Measurements from ENCODE around the gene CLEC18A.
"Not testable (repeated sequence)": the region's sequence is repeated elsewhere in the genome, so short reads cannot be mapped to it uniquely, and the experiment has no call there.

CLEC18A gene

DNA sequence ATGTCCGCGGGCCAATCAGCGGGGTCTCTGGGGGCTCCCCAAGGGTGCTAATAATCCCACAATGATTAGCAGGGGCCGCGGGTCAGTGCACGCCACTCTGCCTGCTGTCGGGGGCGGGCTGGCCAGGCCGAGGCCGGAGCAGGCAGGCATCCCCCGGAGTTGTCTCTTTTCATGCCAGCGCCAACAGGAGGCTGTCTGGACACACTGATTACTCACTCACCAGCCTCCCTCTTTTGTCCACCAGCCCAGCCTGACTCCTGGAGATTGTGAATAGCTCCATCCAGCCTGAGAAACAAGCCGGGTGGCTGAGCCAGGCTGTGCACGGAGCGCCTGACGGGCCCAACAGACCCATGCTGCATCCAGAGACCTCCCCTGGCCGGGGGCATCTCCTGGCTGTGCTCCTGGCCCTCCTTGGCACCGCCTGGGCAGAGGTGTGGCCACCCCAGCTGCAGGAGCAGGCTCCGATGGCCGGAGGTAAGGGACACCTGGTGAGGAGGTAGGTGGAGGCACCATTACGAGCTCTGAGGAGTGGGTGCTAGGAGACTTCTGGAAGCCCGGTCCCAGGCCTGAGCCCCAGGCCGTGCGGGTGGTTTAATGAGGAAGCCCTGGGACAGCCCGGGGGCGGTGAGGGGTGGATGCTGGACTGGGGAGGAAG is at the start of gene CLEC18A:
Gene CLEC18A, plus strand, starts transcription at position 318 of the 655 bp plus-strand sequence. Its CDS starts 33 bp downstream, at position 351.
- not testable (repeated sequence) for DNase-seq (ENCODE audit: low read depth)

- DNase-seq (ENCODE audit: low read depth): no peak
Observed at GRCh38 chr16:69903865-69904415, 47.2 kb upstream of the CLEC18A start.

DNA sequence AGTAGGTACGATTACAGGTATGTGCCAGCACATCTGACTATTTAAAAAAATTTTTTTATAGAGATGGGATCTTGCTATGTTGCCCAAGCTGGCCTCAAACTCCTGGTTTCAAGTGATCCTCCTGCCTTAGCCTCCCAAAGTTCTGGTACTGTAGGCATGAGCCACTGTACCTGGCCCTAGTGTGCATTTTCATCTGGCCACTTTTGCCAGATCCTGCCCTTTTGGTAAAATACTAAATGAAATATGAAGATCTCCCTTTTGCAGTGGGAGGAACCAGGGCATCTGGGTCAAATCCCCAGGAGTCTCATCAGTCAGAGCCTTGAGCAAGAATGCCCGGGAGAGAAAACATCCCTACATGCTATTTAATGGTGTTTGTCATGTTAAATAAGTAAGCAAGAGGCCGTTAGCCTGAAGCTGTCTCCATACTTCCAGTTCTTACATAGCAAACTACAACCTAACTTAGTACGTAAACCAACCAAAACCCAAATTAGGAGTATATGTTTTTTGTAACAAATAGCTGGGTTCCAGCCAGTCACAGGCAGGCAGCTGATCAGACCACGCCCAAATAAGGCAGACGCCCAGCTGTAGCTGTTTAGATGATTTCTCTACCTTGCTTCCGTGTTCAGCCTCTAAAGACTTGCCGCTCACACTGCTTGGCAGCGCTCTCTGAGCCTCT is 46.5 kb upstream of the CLEC18A start:
- DNase-seq (ENCODE audit: low read depth): no peak

- no peak for DNase-seq (ENCODE audit: low read depth)
Observed at GRCh38 chr16:69905171-69905555, 46.0 kb upstream of the CLEC18A start.

- DNase-seq (ENCODE audit: low read depth): peak; percentile 72
Observed at GRCh38 chr16:69906838-69907401, 44.2 kb upstream of the CLEC18A start.

GRCh38 chr16:69909043-69909442 is 42.1 kb upstream of the CLEC18A start:
- no peak for DNase-seq (ENCODE audit: low read depth)

DNA sequence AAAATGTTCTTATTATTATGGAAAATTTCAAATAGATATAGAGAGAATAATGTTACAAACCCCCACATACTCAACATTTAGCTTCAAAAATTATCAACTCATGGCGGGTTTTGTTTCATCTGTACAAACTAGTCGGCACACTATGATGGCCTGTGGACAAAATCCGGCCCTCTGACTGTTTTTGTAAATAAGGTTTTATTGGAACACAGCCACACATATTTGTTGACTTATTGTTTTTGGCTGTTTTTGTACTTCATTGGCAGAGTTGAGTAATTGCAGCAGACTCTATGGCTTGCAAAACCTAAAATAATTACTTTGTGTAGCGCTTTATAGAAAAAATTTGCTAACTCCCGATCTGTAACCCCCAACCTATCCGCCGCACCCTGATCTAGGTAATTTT is 41.4 kb upstream of the CLEC18A start:
- no peak for DNase-seq (ENCODE audit: low read depth)

- no peak for DNase-seq (ENCODE audit: low read depth)
Observed at GRCh38 chr16:69910964-69911363, 40.2 kb upstream of the CLEC18A start.

DNA sequence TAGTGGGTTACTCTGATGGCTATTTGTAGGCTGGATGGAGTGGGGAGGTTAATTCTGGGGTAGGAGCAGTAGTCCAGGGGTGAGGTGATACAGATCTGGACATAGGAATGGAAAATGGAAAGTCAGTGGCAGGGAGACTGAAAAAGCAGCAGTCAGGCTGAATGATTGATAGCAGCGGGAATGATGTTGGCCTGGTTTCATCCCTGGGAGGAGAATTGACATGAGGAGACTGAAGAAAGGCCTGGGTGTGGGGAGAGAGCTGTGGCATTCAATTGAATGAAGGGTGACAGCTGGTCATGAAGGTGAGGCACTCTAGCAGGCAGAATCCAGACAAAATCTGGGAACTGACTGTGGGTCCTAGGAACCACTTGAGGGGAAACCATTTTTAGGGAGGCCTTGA is 34.7 kb upstream of the CLEC18A start:
- DNase-seq (ENCODE audit: low read depth): no peak

DNA sequence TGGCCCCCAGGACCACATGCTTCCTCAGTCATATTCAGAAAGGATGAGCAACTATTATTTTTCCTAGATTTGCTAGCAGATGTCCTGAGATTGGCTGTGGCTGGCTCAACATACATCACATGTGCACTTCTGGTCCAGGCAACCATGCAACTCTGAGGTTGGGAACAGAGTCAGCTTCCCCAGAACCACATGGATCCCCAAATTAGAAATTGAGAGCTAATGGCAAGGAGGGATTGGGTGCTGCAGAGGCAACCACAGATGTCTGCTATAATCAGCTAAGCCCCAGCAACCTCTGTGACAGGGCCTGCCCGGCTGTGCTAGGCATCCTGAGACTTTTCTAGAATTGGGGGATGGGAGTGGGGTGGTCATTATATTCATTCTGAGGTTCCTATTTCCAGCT is 33.8 kb upstream of the CLEC18A start:
- DNase-seq (ENCODE audit: low read depth): no peak

DNA sequence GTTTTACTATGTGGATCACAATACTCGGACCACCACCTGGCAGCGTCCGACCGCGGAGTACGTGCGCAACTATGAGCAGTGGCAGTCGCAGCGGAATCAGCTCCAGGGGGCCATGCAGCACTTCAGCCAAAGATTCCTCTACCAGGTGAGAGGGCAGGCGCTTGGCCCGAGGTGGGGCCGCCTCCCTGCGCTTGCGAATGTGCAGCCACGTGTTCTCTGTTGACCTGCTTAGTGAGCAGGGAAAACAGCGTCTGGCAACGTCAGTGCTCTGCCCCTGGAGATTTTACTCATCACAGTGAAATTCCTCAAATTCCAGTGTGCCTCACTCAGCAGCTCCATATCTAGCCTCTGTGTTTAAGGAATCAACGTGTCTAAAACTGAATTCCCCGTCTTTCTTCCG is 33.4 kb upstream of the CLEC18A start:
- peak; percentile 95 for DNase-seq (ENCODE audit: low read depth)

- no peak for DNase-seq (ENCODE audit: low read depth)
Observed at GRCh38 chr16:69918241-69918640, 32.9 kb upstream of the CLEC18A start.

DNA sequence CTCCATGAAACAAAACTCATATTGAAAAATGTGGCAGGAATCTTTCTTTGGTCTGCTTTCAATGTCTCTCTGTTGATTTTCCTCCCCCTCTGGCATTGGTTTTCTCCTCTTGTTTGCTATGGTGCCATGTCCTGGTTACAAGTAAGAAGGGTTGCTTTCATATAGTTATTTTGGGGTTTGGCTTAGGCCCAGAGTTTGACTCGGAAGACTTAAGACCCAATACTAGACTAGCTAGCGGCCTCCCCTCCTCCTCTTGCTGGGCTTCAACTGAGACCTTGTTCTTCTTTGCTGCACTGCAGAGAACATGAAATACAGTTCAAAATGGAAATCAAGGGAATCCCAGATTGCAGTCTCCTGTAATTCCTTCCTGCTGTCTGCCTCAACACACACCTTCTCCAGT is 30.0 kb upstream of the CLEC18A start:
- no peak for DNase-seq (ENCODE audit: low read depth)

- peak; percentile 52 for DNase-seq (ENCODE audit: low read depth)
Observed at GRCh38 chr16:69922200-69922599, 28.9 kb upstream of the CLEC18A start.

DNA sequence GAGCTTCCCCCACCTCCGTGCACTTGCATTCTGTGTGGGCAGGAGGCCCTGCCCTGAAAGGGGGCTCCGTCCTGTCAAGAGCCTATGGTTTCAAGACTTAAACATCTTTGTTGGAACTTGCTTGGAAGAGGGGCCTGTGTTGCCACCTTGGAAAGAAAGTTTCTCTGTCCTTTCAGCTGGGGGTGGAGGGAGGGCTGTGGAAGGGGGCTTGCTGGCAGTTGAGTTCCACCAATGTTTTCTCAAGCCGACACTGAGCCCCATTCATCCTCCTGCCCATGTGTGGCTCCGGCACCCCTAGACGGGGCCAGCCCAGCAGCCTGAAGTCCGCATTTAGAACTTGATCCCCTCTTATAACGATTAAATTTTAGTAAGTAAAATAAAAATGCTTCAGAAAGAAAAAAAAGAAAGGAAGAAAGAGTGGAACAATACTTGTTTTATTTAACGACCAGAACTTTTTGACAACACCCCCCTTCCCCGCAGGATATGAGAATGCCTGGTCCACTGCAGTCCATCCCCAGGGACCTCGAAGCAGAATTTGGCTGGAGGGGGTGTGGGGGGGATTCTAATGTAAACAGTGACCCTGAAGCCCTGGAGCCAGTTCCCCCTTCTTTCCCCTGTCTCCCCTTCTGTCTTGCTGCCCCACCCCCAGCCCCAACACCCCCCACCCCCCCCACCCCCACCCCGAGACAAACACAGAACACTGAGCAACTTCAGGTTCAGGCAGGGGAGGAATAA is 26.9 kb upstream of the CLEC18A start:
- DNase-seq (ENCODE audit: low read depth): no peak

DNA sequence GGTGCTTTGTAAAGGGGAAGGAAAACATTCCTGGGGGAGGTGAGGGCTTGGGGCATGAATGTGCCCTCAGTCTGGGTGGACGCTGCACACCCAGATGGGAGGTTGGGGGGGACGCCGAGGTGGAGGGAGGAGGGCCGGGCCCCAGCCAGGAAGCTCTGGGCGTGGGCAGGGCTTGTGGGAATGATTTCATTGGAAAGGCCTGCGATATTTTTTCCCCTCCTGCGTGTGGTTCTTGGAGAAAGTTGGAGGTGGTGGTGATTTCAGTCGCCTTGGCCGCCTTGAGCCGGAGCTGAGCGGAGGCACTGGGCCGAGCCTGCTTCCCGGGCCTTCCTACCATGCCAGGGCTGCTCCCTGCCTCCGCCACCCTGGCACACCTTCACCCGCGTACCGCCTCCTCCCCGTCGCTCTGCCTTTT is 26.4 kb upstream of the CLEC18A start:
- DNase-seq (ENCODE audit: low read depth): peak; percentile 57

DNA sequence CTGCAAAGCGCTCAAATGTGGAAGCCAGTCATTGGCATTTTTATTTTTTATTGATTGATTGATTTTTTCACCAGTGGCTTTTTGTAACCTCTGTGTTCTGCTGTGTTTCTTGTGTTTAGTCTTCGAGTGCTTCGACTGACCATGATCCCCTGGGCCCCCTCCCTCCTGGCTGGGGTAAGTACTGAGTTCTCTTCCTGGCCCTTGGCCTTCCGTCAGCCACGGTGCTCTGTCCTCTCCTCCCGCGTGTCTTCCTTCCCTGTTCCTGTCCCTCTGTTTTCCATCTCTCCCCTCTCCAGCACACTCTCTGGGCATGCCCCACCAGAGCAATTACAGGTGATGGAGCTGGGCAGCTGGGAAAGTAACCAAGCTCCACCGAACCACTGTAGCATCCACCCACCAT is 25.8 kb upstream of the CLEC18A start:
- DNase-seq (ENCODE audit: low read depth): no peak

DNA sequence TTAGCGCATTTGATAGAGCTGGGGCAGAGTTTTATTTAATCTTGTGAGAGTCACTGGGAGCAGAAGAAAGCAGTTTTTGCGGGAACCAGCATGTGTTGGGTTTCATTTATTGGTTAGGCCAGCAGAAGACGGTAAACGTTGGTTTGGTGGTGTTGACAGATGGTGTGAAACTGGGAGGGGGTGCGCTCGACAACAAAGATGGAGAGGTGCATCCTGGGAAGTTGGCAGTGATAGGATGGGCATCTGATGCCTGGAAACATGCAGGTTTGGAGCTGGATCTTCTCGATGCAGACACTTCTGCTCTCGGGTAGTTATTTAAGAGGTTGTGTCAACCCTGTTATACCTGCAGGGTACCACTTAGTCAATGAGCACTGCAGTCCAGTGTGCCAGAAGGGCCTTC is 24.9 kb upstream of the CLEC18A start:
- no peak for DNase-seq (ENCODE audit: low read depth)

DNA sequence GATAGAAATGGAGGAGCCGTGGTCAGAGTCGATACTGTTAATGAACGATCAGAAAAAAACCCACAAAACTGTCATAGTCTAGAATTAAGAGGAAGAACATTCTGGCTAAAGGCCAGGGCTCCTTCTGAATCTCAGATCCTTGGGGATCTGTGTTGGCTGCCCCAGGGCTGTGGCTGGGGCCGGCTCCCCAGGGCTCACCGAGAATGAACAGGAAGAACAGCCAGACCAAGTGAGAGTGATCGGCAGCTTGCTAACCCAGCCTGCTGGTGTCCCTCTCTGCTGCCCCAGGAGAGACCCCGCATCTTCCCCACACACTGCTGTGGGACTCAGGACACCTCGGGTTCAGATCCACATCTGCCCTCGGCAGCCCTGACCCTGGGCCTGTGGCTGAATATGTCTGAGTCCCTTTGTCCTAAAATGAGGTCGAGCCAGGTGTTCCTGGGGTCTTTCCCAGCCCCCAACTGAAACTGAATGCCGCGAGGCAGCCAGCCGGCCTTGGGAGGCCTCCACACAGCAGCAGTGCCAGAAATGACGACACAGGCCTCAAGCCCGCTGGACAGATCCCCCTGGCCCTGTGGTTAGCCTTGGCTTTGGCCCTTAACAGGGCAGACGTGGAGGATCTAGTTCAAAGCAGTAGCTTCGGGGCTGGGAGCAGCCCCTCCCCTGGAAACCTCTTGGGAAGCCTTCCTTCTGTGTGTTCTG is 23.9 kb upstream of the CLEC18A start:
- no peak for DNase-seq (ENCODE audit: low read depth)

GRCh38 chr16:69928856-69929400 is 22.2 kb upstream of the CLEC18A start:
- DNase-seq (ENCODE audit: low read depth): no peak

DNA sequence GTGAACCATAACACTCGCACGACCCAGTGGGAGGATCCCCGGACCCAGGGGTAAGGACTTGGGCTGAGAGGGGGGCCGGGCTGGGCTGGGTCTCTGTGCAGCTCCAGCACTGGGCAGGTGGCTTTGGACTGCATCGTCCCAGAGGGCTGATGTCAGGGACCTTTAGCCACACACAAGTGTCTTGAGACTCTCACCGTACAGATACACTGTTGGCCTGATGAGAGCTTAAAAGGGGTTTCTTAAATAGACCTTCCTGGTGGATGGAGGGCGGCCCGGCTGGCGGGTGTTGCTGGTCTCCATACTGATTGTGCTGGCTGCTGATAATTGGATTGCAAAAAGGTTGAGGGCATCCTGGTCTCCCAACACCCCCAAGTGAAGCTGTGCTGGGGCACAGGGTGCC is 21.7 kb upstream of the CLEC18A start:
- DNase-seq (ENCODE audit: low read depth): no peak

Measured in HS-27A (cell line).